Kidney epithelial cell (primary cell): Measurements from ENCODE around the gene PLEKHA1. TPM values are rescaled to one million over a fixed set of nuclear protein-coding genes. Genes with fewer than 3 reads are reported as not detected.
A peak's percentile ranks its signal among the peaks of the same experiment; 100 is the strongest.

Experiments used
- DNase-seq: peaks from one replicate; pipeline ENCODE4 v3.0.0-alpha.2; 2010; ENCODE audit warnings: low read depth
- H3K27me3 ChIP-seq: 2 replicates; pipeline ENCODE4 v1.6.0; 2011; ENCODE audit warnings: low read length; ENCODE audit not compliant: control insufficient read depth, insufficient read depth
- H3K36me3 ChIP-seq: 2 replicates; pipeline ENCODE4 v1.5.1; 2011; ENCODE audit warnings: low read length; ENCODE audit not compliant: control insufficient read depth, insufficient read depth
- H3K4me3 ChIP-seq: 2 replicates; pipeline ENCODE4 v1.5.1; 2011; ENCODE audit warnings: low read depth, mild to moderate bottlenecking, control low read depth, low read length
- CTCF ChIP-seq: IDR thresholded peaks from 2 replicates; pipeline ENCODE4 v1.5.1; 2011; ENCODE audit warnings: mild to moderate bottlenecking, moderate library complexity, low read length, control low read depth, inconsistent platforms; ENCODE audit not compliant: insufficient read depth, poor library complexity, severe bottlenecking
- total RNA-seq: library from RNA; depleted of rRNA; stranded (reverse); fragments of >200 nt; gene quantifications from 2 replicates; pipeline ENCODE4 v1.2.3, GENCODE V29; 2015

The PLEKHA1 gene
- total RNA-seq, 1 donor from 2014 or later, result 48.7 TPM

DNA sequence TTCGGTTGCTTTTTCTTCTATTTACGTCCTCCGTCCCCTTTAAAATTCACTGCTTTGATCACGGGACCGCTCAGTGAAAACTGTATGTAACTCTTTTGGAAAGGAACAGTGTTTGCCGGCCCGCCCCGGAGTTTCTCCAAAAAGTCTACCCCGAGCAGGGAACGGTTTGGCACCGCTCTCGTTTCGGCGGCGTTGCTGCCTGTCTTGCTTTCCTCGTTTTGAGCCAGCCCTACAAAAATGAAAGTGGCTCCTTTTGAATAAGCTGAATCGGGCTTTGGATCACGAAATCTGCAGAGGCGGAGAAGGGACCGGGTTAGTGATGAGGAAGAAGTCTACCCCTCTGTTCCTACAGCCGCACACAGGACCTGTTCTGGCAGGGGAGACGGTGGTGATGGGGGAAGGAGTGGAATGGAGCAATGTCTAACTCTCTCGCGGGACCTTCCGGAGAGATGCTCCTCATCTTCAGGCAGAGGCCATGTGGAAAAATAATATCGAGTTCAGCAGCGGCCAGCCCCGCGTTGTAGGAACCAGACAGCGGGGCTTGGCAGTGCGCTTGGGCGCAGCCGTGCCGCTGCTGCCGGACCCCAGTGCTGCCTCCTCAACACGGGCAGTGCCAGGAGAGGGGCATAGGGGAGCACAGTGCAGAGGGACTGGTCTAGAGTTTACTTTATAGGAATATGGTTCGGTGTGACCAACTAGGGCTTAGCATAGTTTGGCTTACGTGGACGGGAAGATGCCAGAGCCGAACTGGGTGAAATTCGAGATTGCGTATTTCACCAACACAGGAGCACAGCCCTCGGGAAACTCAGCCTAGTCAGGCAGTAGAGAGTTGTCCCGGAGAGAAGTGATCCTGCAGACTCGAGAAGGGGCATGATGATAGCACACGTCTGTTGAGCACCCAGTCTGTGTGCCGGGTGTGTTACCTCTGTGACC lies 88.3 kb downstream of the PLEKHA1 start:
- Histone ChIP-seq H3K27me3 (peaks cover 5% of the 10 kb centered on the region), H3K36me3 (no peaks in the 10 kb centered on the region), H3K4me3 (peak overlapping the region; percentile 61)
- no peak for DNase-seq
- no peak for TF ChIP-seq CTCF

DNA sequence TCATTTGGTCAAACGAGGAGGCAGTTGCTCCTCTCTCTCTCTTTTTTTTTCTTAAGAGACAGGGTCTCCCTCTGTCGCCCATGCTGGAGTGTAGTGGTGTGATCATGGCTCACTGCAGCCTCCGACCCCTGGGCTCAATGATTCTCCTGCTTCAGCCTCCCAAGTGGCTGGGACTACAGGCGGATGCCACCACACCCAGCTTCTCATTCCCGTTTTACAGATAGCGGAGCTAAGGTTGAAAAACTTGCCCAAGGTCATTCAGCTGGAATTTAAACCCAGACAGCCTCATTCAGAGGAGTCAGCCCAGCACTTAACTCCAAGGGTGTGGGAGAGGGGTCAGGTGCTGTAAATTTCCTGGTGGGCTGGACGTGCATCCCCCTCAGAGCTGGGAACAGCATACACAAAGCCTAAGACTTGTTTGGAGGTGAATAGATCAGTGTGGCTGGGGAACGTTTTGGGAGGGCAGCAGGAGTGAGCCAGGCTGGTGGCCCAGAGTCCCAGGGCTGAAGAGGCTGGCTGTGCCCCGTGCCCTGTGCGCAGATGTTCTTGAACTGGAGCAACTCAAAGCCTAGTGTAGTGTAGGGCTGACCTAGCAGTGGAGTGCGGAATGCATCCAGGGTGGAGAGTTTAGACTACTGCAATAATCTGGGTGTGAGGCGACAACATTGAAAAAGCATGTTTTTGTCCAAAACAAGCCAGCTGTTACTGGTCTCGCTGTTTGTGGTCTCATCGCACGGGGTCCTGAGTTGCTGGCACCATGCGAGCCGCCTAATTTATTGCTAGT lies 89.2 kb downstream of the PLEKHA1 start:
- no peak for TF ChIP-seq CTCF
- Histone ChIP-seq H3K27me3 (peaks cover 5% of the 10 kb centered on the region), H3K4me3 (peak overlapping the region; percentile 61), H3K36me3 (no peaks in the 10 kb centered on the region)
- DNase-seq, result no peak

- no peak for TF ChIP-seq CTCF
- peaks cover 5% of the 10 kb centered on the region for H3K27me3 ChIP-seq
- H3K36me3 ChIP-seq, result no peaks in the 10 kb centered on the region
- no peak for DNase-seq
- H3K4me3 ChIP-seq, result no peak overlapping the region
Observed at GRCh38 chr10:122464250-122464510, 89.7 kb downstream of the PLEKHA1 start.

DNA sequence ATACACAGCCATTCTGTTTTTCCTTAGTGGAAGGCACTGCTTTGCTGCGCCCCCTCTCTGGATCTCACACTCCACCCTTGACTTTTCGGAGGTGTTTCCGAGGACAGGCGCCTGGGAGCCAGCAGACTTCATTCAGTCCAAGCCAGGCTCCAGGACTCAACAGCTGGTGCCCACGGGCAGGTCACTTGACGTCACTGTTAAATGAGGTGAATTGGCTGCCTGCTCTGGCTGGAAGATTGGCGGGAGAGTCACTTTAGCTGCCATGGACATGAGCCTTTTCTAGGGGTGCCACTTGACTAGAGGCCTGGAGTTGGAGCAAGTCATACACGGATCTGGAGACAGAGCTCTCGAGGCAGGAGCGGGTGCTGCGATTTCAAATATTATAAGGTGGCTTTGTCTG lies 90.1 kb downstream of the PLEKHA1 start:
- Histone ChIP-seq H3K4me3 (no peak overlapping the region), H3K36me3 (no peaks in the 10 kb centered on the region), H3K27me3 (peaks cover 5% of the 10 kb centered on the region)
- DNase-seq, result no peak
- TF ChIP-seq CTCF, result no peak

GRCh38 chr10:122465401-122466040 lies 91.0 kb downstream of the PLEKHA1 start:
- H3K27me3 ChIP-seq, result peaks cover 5% of the 10 kb centered on the region
- no peak for TF ChIP-seq CTCF
- DNase-seq, result no peak
- H3K4me3 ChIP-seq, result no peak overlapping the region
- no peaks in the 10 kb centered on the region for H3K36me3 ChIP-seq
